ENCODE results near the gene ZNF580. TPM values are rescaled to one million over a fixed set of nuclear protein-coding genes. Genes with fewer than 3 reads are reported as not detected.

ZNF580 gene
- total RNA-seq, 8 experiments from 2014 or later: 7.9 to 25.0 (median 11.1) TPM

- Histone ChIP-seq H3K4me1 (replicated peaks in 1 of 2) (peaks cover 9 to 15% of the 10 kb centered on the region in 2 donors), H3K27ac (no peak overlapping the region), H3K4me3 (no peak overlapping the region)
- no CpG with 5 or more reads among the region's 71 CpGs for WGBS, 10 experiments
- in situ Hi-C loops (cut with MboI; ENCODE audit: low pct_unique_long_range_greater_than_20kb in 2 of 9, low sequenced_read_pairs in 9 of 9, unreplicated experiment in 9 of 9): no loop called here
- ATAC-seq (replicated peaks in 6 of 8): no peak
Measured at GRCh38 chr19:55652311-55653128, 11.7 kb downstream of the ZNF580 start.

GRCh38 chr19:55653651-55654322 lies 13.0 kb downstream of the ZNF580 start:
- Histone ChIP-seq H3K4me1 (replicated peaks in 1 of 2) (peaks cover 14 to 15% of the 10 kb centered on the region in 2 donors), H3K27ac (peak overlapping the region; percentile 100), H3K4me3 (peak overlapping the region; percentile 70 to 96 (median 89))
- peak; percentile 25 to 76 (median 68) for ATAC-seq (replicated peaks in 6 of 8)
- in situ Hi-C loops (cut with MboI; ENCODE audit: low pct_unique_long_range_greater_than_20kb in 2 of 9, low sequenced_read_pairs in 9 of 9, unreplicated experiment in 9 of 9): no loop called here
- WGBS, 10 experiments: 0 to 1% (median 0%) methylated on average over 2 to 33 of the region's 57 CpGs; no CpG with 5 or more reads in 4 of the 10 experiments

- WGBS, 10 experiments: 0 to 2% (median 0%) methylated on average over 1 to 13 of the region's 52 CpGs; no CpG with 5 or more reads in 3 of the 10 experiments
- in situ Hi-C loops (cut with MboI; ENCODE audit: low pct_unique_long_range_greater_than_20kb in 2 of 9, low sequenced_read_pairs in 9 of 9, unreplicated experiment in 9 of 9): no loop called here
Measured at GRCh38 chr19:55654323-55654867, 13.6 kb downstream of the ZNF580 start.

GRCh38 chr19:55654868-55655647 lies 14.3 kb downstream of the ZNF580 start, which contains the start of gene U2AF2:
TSS of gene U2AF2 (plus strand) at chr19:55655035. CDS start at chr19:55655105, 70 bp downstream.
- H3K27ac ChIP-seq: peak within 1 kb of the TSS; percentile 100
- H3K4me3 ChIP-seq: peak within 1 kb of the TSS; percentile 70 to 96 (median 89)
- H3K4me1 ChIP-seq (replicated peaks in 1 of 2): peaks cover 9 to 10% of the 10 kb centered on the region in 2 donors
- ATAC-seq (replicated peaks in 6 of 8): peak; percentile 34 to 59 (median 53)
- in situ Hi-C loops (cut with MboI; ENCODE audit: low pct_unique_long_range_greater_than_20kb in 2 of 9, low sequenced_read_pairs in 9 of 9, unreplicated experiment in 9 of 9): no loop called here
- 0 to 5% (median 2%) methylated on average over 2 to 10 of the region's 95 CpGs; no CpG with 5 or more reads in 4 of the 10 experiments for WGBS, 10 experiments

More at GRCh38 chr19:55654323-55654867, 13.6 kb downstream of the ZNF580 start:
- ATAC-seq (replicated peaks in 6 of 8): peak; percentile 68 to 82 (median 72)
- peak overlapping the region; percentile 70 to 96 (median 89) for H3K4me3 ChIP-seq
- peak overlapping the region; percentile 100 for H3K27ac ChIP-seq
- H3K4me1 ChIP-seq (replicated peaks in 1 of 2): peaks cover 9 to 10% of the 10 kb centered on the region in 2 donors

- in situ Hi-C loops (cut with MboI; ENCODE audit: low pct_unique_long_range_greater_than_20kb in 2 of 9, low sequenced_read_pairs in 9 of 9, unreplicated experiment in 9 of 9): no loop called here
- no peak for ATAC-seq (replicated peaks in 6 of 8)
- Histone ChIP-seq H3K4me1 (replicated peaks in 1 of 2) (peaks cover 9 to 10% of the 10 kb centered on the region in 2 donors), H3K27ac (peak overlapping the region; percentile 100), H3K4me3 (peak overlapping the region; percentile 70 to 96 (median 89))
- WGBS, 10 experiments: 0 to 7% (median 0%) methylated on average over 3 to 16 of the region's 19 CpGs; no CpG with 5 or more reads in 3 of the 10 experiments
Measured at GRCh38 chr19:55655648-55656040, 14.8 kb downstream of the ZNF580 start.

- in situ Hi-C loops (cut with MboI; ENCODE audit: low pct_unique_long_range_greater_than_20kb in 2 of 9, low sequenced_read_pairs in 9 of 9, unreplicated experiment in 9 of 9): no loop called here
- 7 to 84% (median 45%) methylated on average over 2 to 7 of the region's 7 CpGs; no CpG with 5 or more reads in 1 of the 10 experiments for WGBS, 10 experiments
- no peak for ATAC-seq (replicated peaks in 6 of 8)
- Histone ChIP-seq H3K27ac (no peak overlapping the region), H3K4me3 (peak overlapping the region; percentile 70 to 96 (median 89)), H3K4me1 (replicated peaks in 1 of 2) (peaks cover 9 to 10% of the 10 kb centered on the region in 2 donors)
Measured at GRCh38 chr19:55656552-55656951, 15.8 kb downstream of the ZNF580 start.

GRCh38 chr19:55656988-55657747 lies 16.4 kb downstream of the ZNF580 start:
- 3 to 84% (median 79%) methylated on average over 1 to 9 of the region's 18 CpGs; no CpG with 5 or more reads in 1 of the 10 experiments for WGBS, 10 experiments
- peaks cover 9 to 10% of the 10 kb centered on the region in 2 donors for H3K4me1 ChIP-seq (replicated peaks in 1 of 2)
- in situ Hi-C loops (cut with MboI; ENCODE audit: low pct_unique_long_range_greater_than_20kb in 2 of 9, low sequenced_read_pairs in 9 of 9, unreplicated experiment in 9 of 9): no loop called here
- H3K27ac ChIP-seq: no peak overlapping the region
- no peak for ATAC-seq (replicated peaks in 6 of 8)
- H3K4me3 ChIP-seq: peak overlapping the region; percentile 70 to 96 (median 89)

- WGBS, 10 experiments: 80 to 95% methylated on average over 5 to 6 of the region's 37 CpGs; no CpG with 5 or more reads in 8 of the 10 experiments
- no peak for ATAC-seq (replicated peaks in 6 of 8)
- Histone ChIP-seq H3K4me3 (no peak overlapping the region), H3K4me1 (replicated peaks in 1 of 2) (peaks cover 9 to 10% of the 10 kb centered on the region in 2 donors), H3K27ac (no peak overlapping the region)
- in situ Hi-C loops (cut with MboI; ENCODE audit: low pct_unique_long_range_greater_than_20kb in 2 of 9, low sequenced_read_pairs in 9 of 9, unreplicated experiment in 9 of 9): no loop called here
Measured at GRCh38 chr19:55658846-55659459, 18.2 kb downstream of the ZNF580 start.

GRCh38 chr19:55659822-55660221 lies 19.0 kb downstream of the ZNF580 start:
- H3K27ac ChIP-seq: no peak overlapping the region
- in situ Hi-C loops (cut with MboI; ENCODE audit: low pct_unique_long_range_greater_than_20kb in 2 of 9, low sequenced_read_pairs in 9 of 9, unreplicated experiment in 9 of 9): no loop called here
- peaks cover 9 to 10% of the 10 kb centered on the region in 2 donors for H3K4me1 ChIP-seq (replicated peaks in 1 of 2)
- 100% methylated on average over 1 to 2 of the region's 9 CpGs; no CpG with 5 or more reads in 6 of the 10 experiments for WGBS, 10 experiments
- ATAC-seq (replicated peaks in 6 of 8): no peak
- no peak overlapping the region for H3K4me3 ChIP-seq

- Histone ChIP-seq H3K27ac (no peak overlapping the region), H3K4me3 (no peak overlapping the region), H3K4me1 (replicated peaks in 1 of 2) (peaks cover 9 to 10% of the 10 kb centered on the region in 2 donors)
- 92% methylated on average over 2 of the region's 12 CpGs; no CpG with 5 or more reads in 9 of the 10 experiments for WGBS, 10 experiments
- no peak for ATAC-seq (replicated peaks in 6 of 8)
- in situ Hi-C loops (cut with MboI; ENCODE audit: low pct_unique_long_range_greater_than_20kb in 2 of 9, low sequenced_read_pairs in 9 of 9, unreplicated experiment in 9 of 9): no loop called here
Measured at GRCh38 chr19:55660404-55660803, 19.6 kb downstream of the ZNF580 start.

- no peak overlapping the region for H3K27ac ChIP-seq
- peaks cover 9 to 10% of the 10 kb centered on the region in 2 donors for H3K4me1 ChIP-seq (replicated peaks in 1 of 2)
- no peak for ATAC-seq (replicated peaks in 6 of 8)
- WGBS, 10 experiments: 83 to 100% methylated on average over 1 to 3 of the region's 16 CpGs; no CpG with 5 or more reads in 8 of the 10 experiments
- H3K4me3 ChIP-seq: no peak overlapping the region
- in situ Hi-C loops (cut with MboI; ENCODE audit: low pct_unique_long_range_greater_than_20kb in 2 of 9, low sequenced_read_pairs in 9 of 9, unreplicated experiment in 9 of 9): no loop called here
Measured at GRCh38 chr19:55660991-55661390, 20.2 kb downstream of the ZNF580 start.

Measured in motor neuron (in vitro differentiated cells).